HEK293 (cell line): Measurements from ENCODE around the gene OR2V1.

ENCODE experiments used
- HOXA7 ChIP-seq: sonication (generic); formaldehyde crosslinking; IDR thresholded peaks from 2 replicates; pipeline ENCODE4 v1.8.1; 2022; ENCODE audit warnings: missing genetic modification reagents, borderline replicate concordance
- KLF16 ChIP-seq: fragments of 450-650 bp; formaldehyde crosslinking; IDR thresholded peaks from 2 replicates; pipeline ENCODE4 v1.5.1; 2017; ENCODE audit warnings: missing biosample characterization, missing genetic modification characterization
- KLF7 ChIP-seq: fragments of 450-650 bp; formaldehyde crosslinking; IDR thresholded peaks from 2 replicates; pipeline ENCODE4 v1.5.1; 2016; ENCODE audit warnings: missing biosample characterization, missing genetic modification characterization, borderline replicate concordance
- MZF1 ChIP-seq: fragments of 450-650 bp; formaldehyde crosslinking; IDR thresholded peaks from 2 replicates; pipeline ENCODE4 v1.5.1; 2017; ENCODE audit warnings: missing biosample characterization, missing genetic modification characterization, borderline replicate concordance
- REPIN1 ChIP-seq: fragments of 450-650 bp; formaldehyde crosslinking; IDR thresholded peaks from 2 replicates; pipeline ENCODE4 v1.5.1; 2017; ENCODE audit warnings: missing biosample characterization, missing genetic modification characterization, low read depth
- SCRT1 ChIP-seq: fragments of 450-650 bp; formaldehyde crosslinking; IDR thresholded peaks from 2 replicates; pipeline ENCODE4 v1.5.1; 2016; ENCODE audit warnings: missing biosample characterization, missing genetic modification characterization, borderline replicate concordance
- SP3 ChIP-seq: fragments of 450-650 bp; formaldehyde crosslinking; IDR thresholded peaks from 2 replicates; pipeline ENCODE4 v1.5.1; 2016; ENCODE audit warnings: missing biosample characterization, missing genetic modification characterization
- ZBTB17 ChIP-seq: fragments of 450-650 bp; formaldehyde crosslinking; IDR thresholded peaks from 2 replicates; pipeline ENCODE4 v1.5.1; 2016; ENCODE audit warnings: missing biosample characterization, missing genetic modification characterization
- ZBTB48 ChIP-seq: fragments of 450-650 bp; formaldehyde crosslinking; IDR thresholded peaks from 2 replicates; pipeline ENCODE4 v1.5.1; 2016; ENCODE audit warnings: missing biosample characterization, missing genetic modification characterization
- ZBTB7A ChIP-seq: fragments of 450-650 bp; formaldehyde crosslinking; IDR thresholded peaks from 2 replicates; pipeline ENCODE4 v1.5.1; 2016; ENCODE audit warnings: low read depth, missing biosample characterization, missing genetic modification characterization
- ZNF112 ChIP-seq: fragments of 450-650 bp; formaldehyde crosslinking; IDR thresholded peaks from 2 replicates; pipeline ENCODE4 v1.5.0; 2017; ENCODE audit warnings: missing biosample characterization, missing genetic modification characterization
- ZNF133 ChIP-seq: fragments of 450-650 bp; formaldehyde crosslinking; IDR thresholded peaks from 2 replicates; pipeline ENCODE4 v1.5.1; 2016; ENCODE audit warnings: missing biosample characterization, missing genetic modification characterization
- ZNF174 ChIP-seq: fragments of 450-650 bp; formaldehyde crosslinking; IDR thresholded peaks from 2 replicates; pipeline ENCODE4 v1.5.0; 2017; ENCODE audit warnings: missing biosample characterization, mild to moderate bottlenecking, missing genetic modification characterization
- ZNF175 ChIP-seq: fragments of 450-650 bp; formaldehyde crosslinking; IDR thresholded peaks from 2 replicates; pipeline ENCODE4 v1.5.1; 2016; ENCODE audit warnings: missing biosample characterization, missing genetic modification characterization
- ZNF23 ChIP-seq: fragments of 450-650 bp; formaldehyde crosslinking; IDR thresholded peaks from 2 replicates; pipeline ENCODE4 v1.5.1; 2016; ENCODE audit warnings: missing biosample characterization, missing genetic modification characterization, borderline replicate concordance
- ZNF302 ChIP-seq: fragments of 450-650 bp; formaldehyde crosslinking; IDR thresholded peaks from 2 replicates; pipeline ENCODE4 v1.5.1; 2016; ENCODE audit warnings: missing biosample characterization, missing genetic modification characterization, low read depth
- ZNF423 ChIP-seq: fragments of 450-650 bp; formaldehyde crosslinking; IDR thresholded peaks from 2 replicates; pipeline ENCODE4 v1.5.1; 2016; ENCODE audit warnings: missing biosample characterization, missing genetic modification characterization
- ZNF544 ChIP-seq: fragments of 450-650 bp; formaldehyde crosslinking; IDR thresholded peaks from 2 replicates; pipeline ENCODE4 v1.5.0; 2017; ENCODE audit warnings: missing biosample characterization, missing genetic modification characterization
- ZNF623 ChIP-seq: fragments of 450-650 bp; formaldehyde crosslinking; IDR thresholded peaks from 2 replicates; pipeline ENCODE4 v1.5.1; 2016; ENCODE audit warnings: missing biosample characterization, missing genetic modification characterization
- ZNF660 ChIP-seq: fragments of 450-650 bp; IDR thresholded peaks from 2 replicates; pipeline ENCODE4 v1.5.1; 2018; ENCODE audit warnings: missing biosample characterization, mild to moderate bottlenecking, missing genetic modification characterization
- ZNF677 ChIP-seq: fragments of 450-650 bp; IDR thresholded peaks from 2 replicates; pipeline ENCODE4 v1.5.0; 2018; ENCODE audit warnings: missing biosample characterization, mild to moderate bottlenecking, missing genetic modification characterization, moderate library complexity
- TF ChIP-seq, protein P1 (sequence below): IDR thresholded peaks from 2 replicates; pipeline ENCODE4 v1.6.1; 2011; ENCODE audit warnings: mild to moderate bottlenecking, low read depth, low read length, borderline replicate concordance
- TF ChIP-seq, protein P2 (sequence below): fragments of 450-650 bp; formaldehyde crosslinking; IDR thresholded peaks from 2 replicates; pipeline ENCODE4 v1.5.1; 2017; ENCODE audit warnings: missing biosample characterization, missing genetic modification characterization
- TF ChIP-seq, protein P3 (sequence below): fragments of 450-650 bp; formaldehyde crosslinking; IDR thresholded peaks from 2 replicates; pipeline ENCODE4 v1.5.1; 2017; ENCODE audit warnings: missing biosample characterization, missing genetic modification characterization
- TF ChIP-seq, protein P4 (sequence below): fragments of 450-650 bp; formaldehyde crosslinking; IDR thresholded peaks from 2 replicates; pipeline ENCODE4 v1.5.1; 2016; ENCODE audit warnings: missing biosample characterization, missing genetic modification characterization
- TF ChIP-seq, protein P5 (sequence below): fragments of 450-650 bp; formaldehyde crosslinking; IDR thresholded peaks from 2 replicates; pipeline ENCODE4 v1.5.1; 2016; ENCODE audit warnings: missing biosample characterization, missing genetic modification characterization
- TF ChIP-seq, protein P6 (sequence below): fragments of 450-650 bp; formaldehyde crosslinking; IDR thresholded peaks from 2 replicates; pipeline ENCODE4 v1.5.1; 2017; ENCODE audit warnings: missing biosample characterization, missing genetic modification characterization
- TF ChIP-seq, protein P7 (sequence below): fragments of 450-650 bp; IDR thresholded peaks from 2 replicates; pipeline ENCODE4 v1.5.1; 2018; ENCODE audit warnings: missing biosample characterization, missing genetic modification characterization

OR2V1 gene

DNA sequence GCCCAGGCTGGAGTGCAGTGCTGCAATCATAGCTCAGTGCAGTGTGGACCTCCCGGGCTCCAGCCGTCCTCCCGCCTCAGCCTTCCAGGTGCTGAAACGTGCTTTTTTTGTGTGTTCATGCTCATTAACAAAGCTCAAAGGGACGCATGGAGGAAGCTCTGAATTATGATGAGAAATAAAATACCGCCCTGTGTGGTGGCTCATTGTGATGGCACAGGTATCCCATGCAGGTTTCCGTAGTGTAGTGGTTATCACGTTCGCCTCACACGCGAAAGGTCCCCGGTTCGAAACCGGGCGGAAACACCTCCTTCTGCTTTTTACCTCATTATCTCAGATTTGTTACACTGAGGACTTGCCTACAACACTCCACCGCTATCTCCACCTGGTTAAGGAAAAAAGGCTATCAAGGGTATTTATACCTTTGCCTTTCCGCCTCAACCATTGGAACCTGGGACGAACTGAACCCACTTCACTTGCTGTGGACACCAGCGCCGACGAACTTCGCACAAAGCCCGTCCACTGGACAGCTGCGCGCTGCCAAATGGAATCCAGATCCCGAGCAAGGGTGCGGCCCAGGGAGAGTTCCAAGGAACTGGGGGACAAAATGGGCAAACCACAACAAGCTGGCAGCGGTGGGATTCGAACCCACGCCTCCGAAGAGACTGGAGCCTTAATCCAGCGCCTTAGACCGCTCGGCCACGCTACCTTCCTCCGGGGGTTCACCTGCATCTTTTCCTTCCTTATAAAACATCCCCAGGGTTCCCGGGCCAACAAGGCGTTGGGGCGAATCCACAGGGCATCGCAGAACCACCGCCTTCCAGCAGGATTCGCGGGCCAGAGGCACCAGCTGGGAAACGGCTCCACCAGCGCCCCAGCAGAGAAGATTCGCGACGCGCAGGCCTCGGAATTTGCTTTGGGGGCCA is 42.7 kb upstream of the OR2V1 start (continued):
- TF ChIP-seq MZF1 (tag by site-specific recombination), result peak; percentile 90; the same call in 1 of the 2 replicates
- TF ChIP-seq ZBTB17 (tag by site-specific recombination), result peak; percentile 93
- TF ChIP-seq, protein P1, sequence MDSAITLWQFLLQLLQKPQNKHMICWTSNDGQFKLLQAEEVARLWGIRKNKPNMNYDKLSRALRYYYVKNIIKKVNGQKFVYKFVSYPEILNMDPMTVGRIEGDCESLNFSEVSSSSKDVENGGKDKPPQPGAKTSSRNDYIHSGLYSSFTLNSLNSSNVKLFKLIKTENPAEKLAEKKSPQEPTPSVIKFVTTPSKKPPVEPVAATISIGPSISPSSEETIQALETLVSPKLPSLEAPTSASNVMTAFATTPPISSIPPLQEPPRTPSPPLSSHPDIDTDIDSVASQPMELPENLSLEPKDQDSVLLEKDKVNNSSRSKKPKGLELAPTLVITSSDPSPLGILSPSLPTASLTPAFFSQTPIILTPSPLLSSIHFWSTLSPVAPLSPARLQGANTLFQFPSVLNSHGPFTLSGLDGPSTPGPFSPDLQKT, result no peak
- TF ChIP-seq, protein P2, sequence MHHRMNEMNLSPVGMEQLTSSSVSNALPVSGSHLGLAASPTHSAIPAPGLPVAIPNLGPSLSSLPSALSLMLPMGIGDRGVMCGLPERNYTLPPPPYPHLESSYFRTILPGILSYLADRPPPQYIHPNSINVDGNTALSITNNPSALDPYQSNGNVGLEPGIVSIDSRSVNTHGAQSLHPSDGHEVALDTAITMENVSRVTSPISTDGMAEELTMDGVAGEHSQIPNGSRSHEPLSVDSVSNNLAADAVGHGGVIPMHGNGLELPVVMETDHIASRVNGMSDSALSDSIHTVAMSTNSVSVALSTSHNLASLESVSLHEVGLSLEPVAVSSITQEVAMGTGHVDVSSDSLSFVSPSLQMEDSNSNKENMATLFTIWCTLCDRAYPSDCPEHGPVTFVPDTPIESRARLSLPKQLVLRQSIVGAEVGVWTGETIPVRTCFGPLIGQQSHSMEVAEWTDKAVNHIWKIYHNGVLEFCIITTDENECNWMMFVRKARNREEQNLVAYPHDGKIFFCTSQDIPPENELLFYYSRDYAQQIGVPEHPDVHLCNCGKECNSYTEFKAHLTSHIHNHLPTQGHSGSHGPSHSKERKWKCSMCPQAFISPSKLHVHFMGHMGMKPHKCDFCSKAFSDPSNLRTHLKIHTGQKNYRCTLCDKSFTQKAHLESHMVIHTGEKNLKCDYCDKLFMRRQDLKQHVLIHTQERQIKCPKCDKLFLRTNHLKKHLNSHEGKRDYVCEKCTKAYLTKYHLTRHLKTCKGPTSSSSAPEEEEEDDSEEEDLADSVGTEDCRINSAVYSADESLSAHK (tag by site-specific recombination), result peak; percentile 48; the same call in 1 of the 2 replicates
- peak; percentile 24; the same call in 1 of the 2 replicates for TF ChIP-seq ZNF623 (tag by site-specific recombination)
- TF ChIP-seq ZNF677, result peak; percentile 75; the same call in 1 of the 2 replicates
- TF ChIP-seq, protein P3, sequence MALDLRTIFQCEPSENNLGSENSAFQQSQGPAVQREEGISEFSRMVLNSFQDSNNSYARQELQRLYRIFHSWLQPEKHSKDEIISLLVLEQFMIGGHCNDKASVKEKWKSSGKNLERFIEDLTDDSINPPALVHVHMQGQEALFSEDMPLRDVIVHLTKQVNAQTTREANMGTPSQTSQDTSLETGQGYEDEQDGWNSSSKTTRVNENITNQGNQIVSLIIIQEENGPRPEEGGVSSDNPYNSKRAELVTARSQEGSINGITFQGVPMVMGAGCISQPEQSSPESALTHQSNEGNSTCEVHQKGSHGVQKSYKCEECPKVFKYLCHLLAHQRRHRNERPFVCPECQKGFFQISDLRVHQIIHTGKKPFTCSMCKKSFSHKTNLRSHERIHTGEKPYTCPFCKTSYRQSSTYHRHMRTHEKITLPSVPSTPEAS (tag by site-specific recombination), result peak; percentile 28; the same call in 1 of the 2 replicates
- TF ChIP-seq HOXA7 (CRISPR knock-in tag), result no peak
- peak; percentile 62 for TF ChIP-seq SP3 (tag by site-specific recombination)
- no peak; the same call in 1 of the 2 replicates for TF ChIP-seq SCRT1 (tag by site-specific recombination)
- peak; percentile 81; the same call in 1 of the 2 replicates for TF ChIP-seq REPIN1 (tag by site-specific recombination)
- TF ChIP-seq, protein P4, sequence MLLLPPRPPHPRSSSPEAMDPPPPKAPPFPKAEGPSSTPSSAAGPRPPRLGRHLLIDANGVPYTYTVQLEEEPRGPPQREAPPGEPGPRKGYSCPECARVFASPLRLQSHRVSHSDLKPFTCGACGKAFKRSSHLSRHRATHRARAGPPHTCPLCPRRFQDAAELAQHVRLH (tag by site-specific recombination), result peak; percentile 94
- no peak for TF ChIP-seq ZNF544 (tag by site-specific recombination)
- no peak for TF ChIP-seq ZNF174 (tag by site-specific recombination)
- TF ChIP-seq ZNF133, result no peak
- TF ChIP-seq ZNF112 (tag by site-specific recombination), result no peak
- peak; percentile 100 for TF ChIP-seq ZNF660
- peak; percentile 86; the same call in 1 of the 2 replicates for TF ChIP-seq KLF7 (tag by site-specific recombination)
- TF ChIP-seq ZNF175, result no peak
- peak; percentile 80 for TF ChIP-seq ZBTB48 (tag by site-specific recombination)
- TF ChIP-seq, protein P5, sequence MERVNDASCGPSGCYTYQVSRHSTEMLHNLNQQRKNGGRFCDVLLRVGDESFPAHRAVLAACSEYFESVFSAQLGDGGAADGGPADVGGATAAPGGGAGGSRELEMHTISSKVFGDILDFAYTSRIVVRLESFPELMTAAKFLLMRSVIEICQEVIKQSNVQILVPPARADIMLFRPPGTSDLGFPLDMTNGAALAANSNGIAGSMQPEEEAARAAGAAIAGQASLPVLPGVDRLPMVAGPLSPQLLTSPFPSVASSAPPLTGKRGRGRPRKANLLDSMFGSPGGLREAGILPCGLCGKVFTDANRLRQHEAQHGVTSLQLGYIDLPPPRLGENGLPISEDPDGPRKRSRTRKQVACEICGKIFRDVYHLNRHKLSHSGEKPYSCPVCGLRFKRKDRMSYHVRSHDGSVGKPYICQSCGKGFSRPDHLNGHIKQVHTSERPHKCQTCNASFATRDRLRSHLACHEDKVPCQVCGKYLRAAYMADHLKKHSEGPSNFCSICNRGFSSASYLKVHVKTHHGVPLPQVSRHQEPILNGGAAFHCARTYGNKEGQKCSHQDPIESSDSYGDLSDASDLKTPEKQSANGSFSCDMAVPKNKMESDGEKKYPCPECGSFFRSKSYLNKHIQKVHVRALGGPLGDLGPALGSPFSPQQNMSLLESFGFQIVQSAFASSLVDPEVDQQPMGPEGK (tag by site-specific recombination), result peak; percentile 84; the same call in 1 of the 2 replicates
- 0 out of 2 replicates have a peak, but pooled peaks have one; percentile 41 for TF ChIP-seq KLF16
- TF ChIP-seq, protein P6, sequence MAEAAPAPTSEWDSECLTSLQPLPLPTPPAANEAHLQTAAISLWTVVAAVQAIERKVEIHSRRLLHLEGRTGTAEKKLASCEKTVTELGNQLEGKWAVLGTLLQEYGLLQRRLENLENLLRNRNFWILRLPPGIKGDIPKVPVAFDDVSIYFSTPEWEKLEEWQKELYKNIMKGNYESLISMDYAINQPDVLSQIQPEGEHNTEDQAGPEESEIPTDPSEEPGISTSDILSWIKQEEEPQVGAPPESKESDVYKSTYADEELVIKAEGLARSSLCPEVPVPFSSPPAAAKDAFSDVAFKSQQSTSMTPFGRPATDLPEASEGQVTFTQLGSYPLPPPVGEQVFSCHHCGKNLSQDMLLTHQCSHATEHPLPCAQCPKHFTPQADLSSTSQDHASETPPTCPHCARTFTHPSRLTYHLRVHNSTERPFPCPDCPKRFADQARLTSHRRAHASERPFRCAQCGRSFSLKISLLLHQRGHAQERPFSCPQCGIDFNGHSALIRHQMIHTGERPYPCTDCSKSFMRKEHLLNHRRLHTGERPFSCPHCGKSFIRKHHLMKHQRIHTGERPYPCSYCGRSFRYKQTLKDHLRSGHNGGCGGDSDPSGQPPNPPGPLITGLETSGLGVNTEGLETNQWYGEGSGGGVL, result peak; percentile 46; the same call in 1 of the 2 replicates
- no peak; the same call in 1 of the 2 replicates for TF ChIP-seq ZNF423 (tag by site-specific recombination)
- no peak for TF ChIP-seq ZNF302 (tag by site-specific recombination)
- no peak; the same call in 1 of the 2 replicates for TF ChIP-seq ZBTB7A (tag by site-specific recombination)
- TF ChIP-seq ZNF23 (tag by site-specific recombination), result no peak
- TF ChIP-seq, protein P7, sequence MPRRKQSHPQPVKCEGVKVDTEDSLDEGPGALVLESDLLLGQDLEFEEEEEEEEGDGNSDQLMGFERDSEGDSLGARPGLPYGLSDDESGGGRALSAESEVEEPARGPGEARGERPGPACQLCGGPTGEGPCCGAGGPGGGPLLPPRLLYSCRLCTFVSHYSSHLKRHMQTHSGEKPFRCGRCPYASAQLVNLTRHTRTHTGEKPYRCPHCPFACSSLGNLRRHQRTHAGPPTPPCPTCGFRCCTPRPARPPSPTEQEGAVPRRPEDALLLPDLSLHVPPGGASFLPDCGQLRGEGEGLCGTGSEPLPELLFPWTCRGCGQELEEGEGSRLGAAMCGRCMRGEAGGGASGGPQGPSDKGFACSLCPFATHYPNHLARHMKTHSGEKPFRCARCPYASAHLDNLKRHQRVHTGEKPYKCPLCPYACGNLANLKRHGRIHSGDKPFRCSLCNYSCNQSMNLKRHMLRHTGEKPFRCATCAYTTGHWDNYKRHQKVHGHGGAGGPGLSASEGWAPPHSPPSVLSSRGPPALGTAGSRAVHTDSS (tag by site-specific recombination), result no peak; the same call in none of the 2 replicates
